HepG2 (cell line): ENCODE data around the gene CPB2. TPM values are rescaled to one million over a fixed set of nuclear protein-coding genes. Genes with fewer than 3 reads are reported as not detected.

Experiments used
- polyA plus RNA-seq, 8 experiments: library from polyadenylated mRNA; depleted of rRNA in 3 of 8; stranded (reverse) in 7 of 8; unstranded in 1 of 8; fragments of >200 nt; fragmentation: Illumina TruSeq in 4 of 8; extraction: Trizol in 4 of 8; gene quantifications; 2 replicates each; pipeline versions ENCODE4 v1.2.1 to v1.2.3, GENCODE V29; 2011 to 2016; ENCODE audit warnings: low read depth in 4 of 8, missing spikeins in 1 of 8, mixed read lengths in 1 of 8; ENCODE audit not compliant: insufficient read depth in 1 of 8
- total RNA-seq, 5 experiments: library from RNA; depleted of rRNA; stranded (reverse); fragments of >200 nt; fragmentation: Illumina TruSeq; extraction: Trizol; gene quantifications; 2 replicates each; pipeline ENCODE4 v1.2.3, GENCODE V29; 2016; ENCODE audit warnings: low read depth in 1 of 5

The CPB2 gene
- total and polyA plus RNA-seq, 2 of the 13 experiments (the other 11 are each of a cell fraction or from before 2014, with no cell fraction given) = 125 to 140 TPM

Other genes starting within 250 kb of the CPB2 start
- gene ZC3H13, start 52.3 kb downstream of the CPB2 start, total RNA-seq (2016; rRNA removed; fragmentation: Illumina TruSeq; extraction: Trizol) = 23.5 and 30.4 TPM in 2 replicates
- gene ZC3H13, start 52.3 kb downstream of the CPB2 start, polyA plus RNA-seq (2011; rRNA removed) = 2.7 and 3.1 TPM in 2 replicates
- 1.6 and 2.1 TPM in 2 replicates for gene LCP1, start 77.1 kb upstream of the CPB2 start, total RNA-seq (2016; rRNA removed; fragmentation: Illumina TruSeq; extraction: Trizol)
- 1.6 TPM in 2 replicates for gene LCP1, start 77.1 kb upstream of the CPB2 start, polyA plus RNA-seq (2011; rRNA removed)
- not detected in 2 replicates for gene LRRC63, start 106.9 kb upstream of the CPB2 start, total RNA-seq (2016; rRNA removed; fragmentation: Illumina TruSeq; extraction: Trizol)
- gene LRRC63, start 106.9 kb upstream of the CPB2 start, polyA plus RNA-seq (2011; rRNA removed) = not detected in 2 replicates